HepG2 (cell line): ENCODE data around the gene CHN2. TPM values are rescaled to one million over a fixed set of nuclear protein-coding genes. Genes with fewer than 3 reads are reported as not detected.

ENCODE experiments used
- ATAC-seq: fragments of 200-7000 bp; cut with Tn5 transposase; 3 replicates; pipeline ENCODE4 v1.9.1; 2020; ENCODE audit warnings: mild to moderate bottlenecking, moderate library complexity
- Bru-seq: library from RNA; stranded (reverse); fragments of 400-500 nt; gene quantifications from one replicate; lab custom pipeline; 2021; lab: Mats Ljungman, UMichigan
- BruChase-seq, 2 experiments: library from RNA; stranded (reverse); fragments of 400-500 nt; gene quantifications; one replicate each; lab custom pipeline; 2021; lab: Mats Ljungman, UMichigan
- BruUV-seq: library from RNA; stranded (reverse); fragments of 400-500 nt; replicated peaks from 2 replicates; lab custom pipeline; 2021; lab: Mats Ljungman, UMichigan
- CTCF ChIA-PET: fragments of 300-600 bp; formaldehyde crosslinking; extraction: SDS; loops from one replicate; lab custom pipeline; 2021; ENCODE audit warnings: low total read pairs, inconsistent platforms, low intra/inter-chr PET ratio; lab: Yijun Ruan, JAX
- POLR2A ChIA-PET: fragments of 350-600 bp; sonication (Branson Sonifier 250); formaldehyde crosslinking; loops from one replicate; lab custom pipeline; 2020; ENCODE audit warnings: antibody characterized with exemption, inconsistent platforms; lab: Yijun Ruan, JAX
- DNase-seq: peaks from one replicate; pipeline ENCODE4 v3.0.0-alpha.2; 2015; ENCODE audit warnings: low spot score
- FAIRE-seq: peaks from 3 replicates; lab custom pipeline; 2011; peaks lifted over from hg19 to GRCh38; lab: Jason Lieb, UNC
- H2AFZ ChIP-seq: one replicate; pipeline ENCODE4 v1.6.1; 2011; ENCODE audit warnings: low read length, inconsistent platforms
- H3K27ac ChIP-seq: fragments of 300-600 bp; 3 replicates; pipeline ENCODE4 v1.8.0; 2011; ENCODE audit warnings: mixed run types, mild to moderate bottlenecking, mixed read lengths, low read length, inconsistent platforms; ENCODE audit not compliant: insufficient read depth; ENCODE audit errors: extremely low read length
- H3K27me3 ChIP-seq, 2 experiments: fragments of 200-600 bp in 1 of 2; 2 replicates in 1 of 2; 3 replicates in 1 of 2; pipeline versions ENCODE4 v1.6.0 to v1.8.0; 2011; ENCODE audit warnings: low read length in 2 of 2, mild to moderate bottlenecking in 2 of 2, moderate library complexity in 2 of 2, inconsistent platforms in 1 of 2; ENCODE audit not compliant: insufficient read depth in 2 of 2, control insufficient read depth in 1 of 2
- H3K36me3 ChIP-seq, 2 experiments: fragments of 200-600 bp in 1 of 2; replicated peaks in 1 of 2; 2 replicates in 1 of 2; 3 replicates in 1 of 2; pipeline versions ENCODE4 v1.5.1 to v1.8.0; 2011; ENCODE audit warnings: low read length in 2 of 2, inconsistent platforms in 1 of 2; ENCODE audit not compliant: insufficient read depth in 2 of 2, control insufficient read depth in 1 of 2
- H3K4me1 ChIP-seq: 2 replicates; pipeline ENCODE4 v1.5.1; 2012; ENCODE audit warnings: low read length, inconsistent platforms; ENCODE audit not compliant: insufficient read depth
- H3K4me2 ChIP-seq: 2 replicates; pipeline ENCODE4 v1.6.0; 2011; ENCODE audit warnings: low read depth, low read length, inconsistent platforms
- H3K4me3 ChIP-seq, 3 experiments: fragments of 200-600 bp in 1 of 3; sonication (generic), shearing (Covaris generic) in 1 of 3; replicated peaks in 1 of 3; 2 replicates each; pipeline ENCODE4 v1.5.1; 2011 to 2016; ENCODE audit warnings: low read length in 3 of 3, inconsistent platforms in 2 of 3, low read depth in 2 of 3, mild to moderate bottlenecking in 2 of 3, control low read depth in 1 of 3, mixed read lengths in 1 of 3; ENCODE audit not compliant: insufficient read depth in 1 of 3
- H3K79me2 ChIP-seq: one replicate; pipeline ENCODE4 v1.6.1; 2011; ENCODE audit warnings: low read length, inconsistent platforms; ENCODE audit not compliant: insufficient read depth
- H3K9ac ChIP-seq: 2 replicates; pipeline ENCODE4 v1.6.0; 2011; ENCODE audit warnings: mild to moderate bottlenecking, low read depth, low read length, inconsistent platforms; ENCODE audit not compliant: insufficient read depth
- H3K9me3 ChIP-seq: 2 replicates; pipeline ENCODE4 v1.5.1; 2012; ENCODE audit warnings: mild to moderate bottlenecking, low read length
- H4K20me1 ChIP-seq: 2 replicates; pipeline ENCODE4 v1.6.0; 2011; ENCODE audit warnings: inconsistent platforms, mild to moderate bottlenecking, low read length, moderate library complexity; ENCODE audit not compliant: insufficient read depth
- HMGXB4 ChIP-seq, 2 experiments: sonication (generic) in 1 of 2; formaldehyde crosslinking in 1 of 2; IDR thresholded peaks; 2 replicates each; pipeline versions ENCODE4 v1.4.0 to v1.6.1; 2018 to 2020; ENCODE audit warnings: missing genetic modification reagents in 2 of 2, borderline replicate concordance in 1 of 2, low read depth in 1 of 2, mild to moderate bottlenecking in 1 of 2, missing biosample characterization in 1 of 2
- TFAP4 ChIP-seq: sonication (generic); IDR thresholded peaks from 2 replicates; pipeline ENCODE4 v1.6.1; 2016; ENCODE audit warnings: low read depth, borderline replicate concordance
- ZNF143 ChIP-seq: sonication (generic); formaldehyde crosslinking; IDR thresholded peaks from 2 replicates; pipeline ENCODE4 v1.4.0; 2020; ENCODE audit warnings: missing genetic modification reagents
- ZNF232 ChIP-seq: sonication (generic); formaldehyde crosslinking; IDR thresholded peaks from 2 replicates; pipeline ENCODE4 v1.4.0; 2020; ENCODE audit warnings: missing genetic modification reagents, borderline replicate concordance
- ZNF780A ChIP-seq: sonication (generic); formaldehyde crosslinking; IDR thresholded peaks from 2 replicates; pipeline ENCODE4 v1.8.0; 2022; ENCODE audit warnings: mild to moderate bottlenecking, missing genetic modification reagents, moderate library complexity
- ZNF816 ChIP-seq: sonication (generic); formaldehyde crosslinking; IDR thresholded peaks from 2 replicates; pipeline ENCODE4 v1.8.0; 2022; ENCODE audit warnings: missing genetic modification reagents, mild to moderate bottlenecking, borderline replicate concordance
- WGBS: methylation state at CpG from one replicate; pipeline ENCODE4 v1.1.6; 2017; ENCODE audit warnings: low lambda C conversion rate; 5-methylcytosine and 5-hydroxymethylcytosine counted together
- in situ Hi-C: cut with HindIII; loops from 2 replicates; pipeline ENCODE4 v1.10.0; 2017; ENCODE audit warnings: low pct_unique_long_range_greater_than_20kb; ENCODE audit not compliant: extremely low pct_ligation_motif_present
- intact Hi-C: fragments of 100-400 bp; cut with micrococcal nuclease; formaldehyde crosslinking; loops from one replicate; pipeline ENCODE4 v1.10.0; 2022; ENCODE audit not compliant: unreplicated experiment
- long read RNA-seq, 2 experiments: library from RNA in 1 of 2; library from polyadenylated mRNA in 1 of 2; stranded (forward) in 1 of 2; unstranded in 1 of 2; transcript quantifications; one replicate each; pipeline ENCODE4 v2.0.0, GENCODE V29; 2019 to 2022
- polyA minus RNA-seq, 3 experiments: library from RNA; depleted of rRNA, polyadenylated mRNA; stranded (reverse); fragments of >200 nt; gene quantifications; 2 replicates each; pipeline ENCODE4 v1.2.3, GENCODE V29; 2011; ENCODE audit warnings: low replicate concordance in 1 of 3
- polyA plus RNA-seq, 8 experiments: library from polyadenylated mRNA; depleted of rRNA in 3 of 8; stranded (reverse) in 7 of 8; unstranded in 1 of 8; fragments of >200 nt; fragmentation: Illumina TruSeq in 4 of 8; extraction: Trizol in 4 of 8; gene quantifications; 2 replicates each; pipeline versions ENCODE4 v1.2.1 to v1.2.3, GENCODE V29; 2011 to 2016; ENCODE audit warnings: low read depth in 4 of 8, missing spikeins in 1 of 8, mixed read lengths in 1 of 8; ENCODE audit not compliant: insufficient read depth in 1 of 8
- total RNA-seq, 5 experiments: library from RNA; depleted of rRNA; stranded (reverse); fragments of >200 nt; fragmentation: Illumina TruSeq; extraction: Trizol; gene quantifications; 2 replicates each; pipeline ENCODE4 v1.2.3, GENCODE V29; 2016; ENCODE audit warnings: low read depth in 1 of 5

Gene CHN2
- 23.5 and 28.6 TPM in 2 replicates for total RNA-seq (2016; rRNA removed; fragmentation: Illumina TruSeq; extraction: Trizol)
- total RNA-seq (2016; cell fraction: cytosol; rRNA removed; fragmentation: Illumina TruSeq; extraction: Trizol; ENCODE audit: low read depth) = 15.0 and 15.4 TPM in 2 replicates
- 22.0 and 23.2 TPM in 2 replicates for total RNA-seq (2016; cell fraction: insoluble cytoplasmic fraction; rRNA removed; fragmentation: Illumina TruSeq; extraction: Trizol)
- 19.9 and 22.8 TPM in 2 replicates for total RNA-seq (2016; cell fraction: membrane; rRNA removed; fragmentation: Illumina TruSeq; extraction: Trizol)
- 29.6 and 33.8 TPM in 2 replicates for total RNA-seq (2016; cell fraction: nucleus; rRNA removed; fragmentation: Illumina TruSeq; extraction: Trizol)
- polyA plus RNA-seq (2011; rRNA removed) = 21.7 and 30.5 TPM in 2 replicates
- polyA plus RNA-seq (2011; cell fraction: cytosol; rRNA removed) = 15.7 and 19.8 TPM in 2 replicates
- polyA plus RNA-seq (2011; cell fraction: nucleus; rRNA removed) = 16.7 and 17.0 TPM in 2 replicates
- polyA plus RNA-seq (2012) = 22.4 and 41.2 TPM in 2 replicates
- polyA plus RNA-seq (2016; cell fraction: cytosol; fragmentation: Illumina TruSeq; extraction: Trizol; ENCODE audit: low read depth) = 10.8 and 11.3 TPM in 2 replicates
- polyA plus RNA-seq (2016; cell fraction: insoluble cytoplasmic fraction; fragmentation: Illumina TruSeq; extraction: Trizol; ENCODE audit: low read depth) = 23.9 and 24.0 TPM in 2 replicates
- polyA plus RNA-seq (2016; cell fraction: membrane; fragmentation: Illumina TruSeq; extraction: Trizol; ENCODE audit: low read depth) = 15.8 and 19.6 TPM in 2 replicates
- 21.1 and 21.8 TPM in 2 replicates for polyA plus RNA-seq (2016; cell fraction: nucleus; fragmentation: Illumina TruSeq; extraction: Trizol; ENCODE audit: insufficient read depth, low read depth)
- 9.7 and 45.6 TPM in 2 replicates for polyA minus RNA-seq (2011; rRNA and poly(A)+ RNA removed; ENCODE audit: low replicate concordance)
- 20.1 and 25.7 TPM in 2 replicates for polyA minus RNA-seq (2011; cell fraction: cytosol; rRNA and poly(A)+ RNA removed)
- 96.8 and 105 TPM in 2 replicates for polyA minus RNA-seq (2011; cell fraction: nucleus; rRNA and poly(A)+ RNA removed)
- Bru-seq, nascent RNA = percentile 78 among the genes with signal in this experiment
- BruChase-seq, experiment 1, labeled RNA remaining after a 6-hour chase = percentile 81 among the genes with signal in this experiment
- BruChase-seq, experiment 2, labeled RNA remaining after a 2-hour chase = percentile 81 among the genes with signal in this experiment
- long read RNA-seq, experiment 1, partial matches to known transcripts = 4 of 16 reads
- long read RNA-seq, experiment 1, other reads (novel, unspliced or antisense) = 7 of 16 reads
- long read RNA-seq, experiment 2, transcript CHN2-201 (13 exons, 3,530 nt) = major isoform, 6 of 37 reads
- long read RNA-seq, experiment 2, partial matches to known transcripts = 1 of 37 reads
- long read RNA-seq, experiment 2, other reads (novel, unspliced or antisense) = 29 of 37 reads

DNA sequence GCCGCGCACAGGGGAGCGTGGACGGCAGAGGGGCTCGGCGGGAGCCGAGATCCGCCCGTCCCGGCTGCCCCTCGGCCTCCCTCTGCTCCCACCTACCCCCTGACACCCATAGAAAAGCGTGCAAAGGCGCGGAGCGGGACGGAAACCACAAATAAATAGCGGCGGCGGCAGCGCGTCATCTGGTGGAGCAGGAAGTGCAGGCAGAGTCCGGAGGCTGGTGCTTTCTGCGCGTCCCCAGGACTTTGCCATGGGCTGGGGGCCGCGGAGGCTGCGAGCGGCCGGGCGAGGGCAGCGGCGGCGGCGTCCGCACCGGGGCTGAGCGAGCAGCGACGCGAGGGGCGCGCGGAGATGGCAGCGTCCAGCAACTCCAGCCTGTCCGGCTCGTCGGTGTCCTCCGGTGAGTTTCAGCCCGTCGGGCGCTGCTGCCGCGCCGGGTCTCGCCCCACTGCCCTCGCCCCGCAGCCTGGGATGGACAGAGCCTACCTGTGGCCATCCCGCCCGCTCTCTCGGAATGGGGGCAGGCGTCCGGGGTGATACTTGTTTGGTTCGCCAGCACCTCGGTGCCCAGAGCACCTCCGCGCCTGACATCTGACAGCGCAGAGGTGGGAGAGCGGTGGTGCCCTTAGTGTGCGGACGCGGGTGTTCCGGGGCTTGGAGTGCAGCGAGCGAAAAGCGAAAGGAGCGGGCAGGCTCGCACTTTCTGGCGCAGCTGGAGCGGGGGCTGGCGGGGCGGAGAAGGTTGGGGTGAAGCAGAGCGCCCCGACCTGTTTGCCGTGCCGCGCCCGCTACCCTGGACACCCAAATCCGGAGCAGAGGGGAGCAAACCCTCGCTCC is at the start of gene CHN2:
Gene CHN2 (plus strand): TSS at position 182 of the 834 bp plus-strand sequence.
- 0% methylated on average over 17 of the region's 89 CpGs for WGBS
- H2AFZ ChIP-seq = peak within 1 kb of the TSS; percentile 54
- FAIRE-seq = no peak
- H3K27ac ChIP-seq = peak within 1 kb of the TSS; percentile 88
- ChIA-PET POLR2A (interaction anchor here (0.6 to 5.9 kb wide), 10 partner anchors 10 to 110 kb away, joined by 3 to 42 read pairs (median 3); no protein-coding TSS in a partner anchor), CTCF (no interaction called here)
- peak within 1 kb of the TSS; percentile 92 to 98 (median 98) for H3K4me3 ChIP-seq
- peaks cover 60% of the 10 kb centered on the region for H3K79me2 ChIP-seq
- peak within 1 kb of the TSS; percentile 91 for H3K9ac ChIP-seq
- in situ Hi-C loops (loop anchor here (5.0 kb wide), 1 partner anchor 142 kb away; no protein-coding TSS in a partner anchor), intact Hi-C loops (loop anchor here (5.0 kb wide), 4 partner anchors 32 to 747 kb away; no protein-coding TSS in a partner anchor)
- no peaks in the 10 kb centered on the region for H3K9me3 ChIP-seq
- H3K27me3 ChIP-seq = no peaks in the 10 kb centered on the region; a peak in 1 of 5 replicates
- peak; percentile 78 for ATAC-seq
- BruUV-seq = no TSS peak
- H3K4me2 ChIP-seq = peak within 1 kb of the TSS; percentile 92
- no peaks in the 10 kb centered on the region; the same call in 1 of the 2 replicates for H4K20me1 ChIP-seq
- peaks cover 80% of the 10 kb centered on the region for H3K4me1 ChIP-seq
- no peaks in the 10 kb centered on the region for H3K36me3 ChIP-seq
- DNase-seq = peak; percentile 73
- TF ChIP-seq TFAP4 = peak; percentile 52; the same call in 1 of the 2 replicates
- TF ChIP-seq ZNF232 (CRISPR knock-in tag) = peak; percentile 35; the same call in 1 of the 2 replicates
- peak; percentile 36; the same call in 1 of the 2 replicates for TF ChIP-seq ZNF143 (CRISPR knock-in tag)
- peak; percentile 58 to 85; a peak in 3 of 4 replicates for TF ChIP-seq HMGXB4 (CRISPR knock-in tag; IDR thresholded peaks at IDR 0.05; ENCODE audit: borderline replicate concordance in 1 of 2, low read depth in 1 of 2)
- no peak for TF ChIP-seq ZNF816 (CRISPR knock-in tag)
- TF ChIP-seq ZNF780A (CRISPR knock-in tag) = 0 out of 2 replicates have a peak, but pooled peaks have one; percentile 27
